B cell (primary cell): ENCODE data around the gene PNPT1. TPM values are rescaled to one million over a fixed set of nuclear protein-coding genes. Genes with fewer than 3 reads are reported as not detected.

Source experiments
- polyA plus RNA-seq: library from polyadenylated mRNA; depleted of rRNA; stranded (reverse); fragments of >200 nt; gene quantifications from 2 replicates; pipeline ENCODE4 v1.2.3, GENCODE V29; 2012
- total RNA-seq, 2 donors: library from RNA; stranded (reverse); fragments of 120-200 nt in 1 of 2; gene quantifications; 1 replicate in 1 of 2; 2 replicates in 1 of 2; pipeline versions ENCODE4 v1.2.3 to v1.2.4, GENCODE V29; 2013 to 2022

PNPT1 gene
- total and polyA plus RNA-seq, 2 donors (not counting 1 experiment from before 2014, with no cell fraction given) = 7.8 to 23.1 TPM

Other genes with a start within 250 kb of the PNPT1 start
- gene CFAP36, start 174.1 kb downstream of the PNPT1 start, total RNA-seq = 32.8 and 38.6 TPM in 2 replicates
- 3.8 and 4.1 TPM in 2 replicates for gene CFAP36, start 174.1 kb downstream of the PNPT1 start, polyA plus RNA-seq
- 89.1 and 93.8 TPM in 2 replicates for gene PPP4R3B, start 76.2 kb downstream of the PNPT1 start, total RNA-seq
- 15.9 and 28.1 TPM in 2 replicates for gene PPP4R3B, start 76.2 kb downstream of the PNPT1 start, polyA plus RNA-seq
- gene EFEMP1, start 229.9 kb upstream of the PNPT1 start, total RNA-seq = not detected in 2 replicates
- gene EFEMP1, start 229.9 kb upstream of the PNPT1 start, polyA plus RNA-seq = not detected in 2 replicates